GM21576 (cell line): ENCODE results near the gene APOBEC3A.

Experiments used
- ATAC-seq: cut with Tn5 transposase; IDR thresholded peaks from one replicate; pipeline ENCODE4 v1.9.1; 2021; ENCODE audit warnings: mild to moderate bottlenecking, moderate library complexity; ENCODE audit not compliant: unreplicated experiment

The APOBEC3A gene

GRCh38 chr22:38957046-38957770 lies at the start of gene APOBEC3A:
TSS of gene APOBEC3A (plus strand) at chr22:38957609. CDS start at chr22:38957692, 83 bp downstream.
- ATAC-seq, result no peak

GRCh38 chr22:38907767-38908166 lies 49.6 kb upstream of the APOBEC3A start:
- ATAC-seq, result no peak

GRCh38 chr22:38911434-38911833 lies 46.0 kb upstream of the APOBEC3A start:
- no peak for ATAC-seq

- no peak for ATAC-seq
These were observed 37.7 kb upstream of the APOBEC3A start for GRCh38 chr22:38919631-38920190.

- ATAC-seq, result no peak
These were observed 36.3 kb upstream of the APOBEC3A start for GRCh38 chr22:38921120-38921519.

- ATAC-seq, result no peak
These were observed 35.6 kb upstream of the APOBEC3A start for GRCh38 chr22:38921806-38922205.

- ATAC-seq, result no peak
These were observed 33.7 kb upstream of the APOBEC3A start for GRCh38 chr22:38923463-38924346.

- ATAC-seq, result no peak
These were observed 33.0 kb upstream of the APOBEC3A start for GRCh38 chr22:38924347-38924952.

GRCh38 chr22:38925571-38926041 lies 31.8 kb upstream of the APOBEC3A start:
- ATAC-seq, result no peak

- no peak for ATAC-seq
These were observed 30.2 kb upstream of the APOBEC3A start for GRCh38 chr22:38927033-38927781.

GRCh38 chr22:38930512-38930911 lies 26.9 kb upstream of the APOBEC3A start:
- no peak for ATAC-seq

- ATAC-seq, result no peak
These were observed 22.4 kb upstream of the APOBEC3A start for GRCh38 chr22:38935023-38935422.

GRCh38 chr22:38935616-38936015 lies 21.8 kb upstream of the APOBEC3A start:
- no peak for ATAC-seq

- no peak for ATAC-seq
These were observed 20.8 kb upstream of the APOBEC3A start for GRCh38 chr22:38936562-38936961.

- no peak for ATAC-seq
These were observed 20.4 kb upstream of the APOBEC3A start for GRCh38 chr22:38937036-38937435.

- no peak for ATAC-seq
These were observed 19.9 kb upstream of the APOBEC3A start for GRCh38 chr22:38937541-38937940.

- no peak for ATAC-seq
These were observed 19.2 kb upstream of the APOBEC3A start for GRCh38 chr22:38938221-38938620.

- no peak for ATAC-seq
These were observed 18.5 kb upstream of the APOBEC3A start for GRCh38 chr22:38938925-38939324.

- ATAC-seq, result no peak
These were observed 16.5 kb upstream of the APOBEC3A start for GRCh38 chr22:38940811-38941384.

- peak; percentile 51 for ATAC-seq
These were observed 15.9 kb upstream of the APOBEC3A start for GRCh38 chr22:38941488-38941987.
